Lower leg skin (tissue), 3 donors: ENCODE data around the gene GRIK3.

Experiments used
- CTCF ChIP-seq, 3 donors: fragments of 450-650 bp; IDR thresholded peaks; one replicate each; pipeline ENCODE4 v1.5.1; 2016; ENCODE audit warnings: antibody characterized with exemption in 3 of 3, mild to moderate bottlenecking in 3 of 3, moderate library complexity in 2 of 3
- POLR2A ChIP-seq, 2 donors: fragments of 450-650 bp; IDR thresholded peaks; one replicate each; pipeline ENCODE4 v1.6.1; 2016 to 2017; ENCODE audit warnings: antibody characterized with exemption in 2 of 2, mild to moderate bottlenecking in 1 of 2, moderate library complexity in 1 of 2

DNA sequence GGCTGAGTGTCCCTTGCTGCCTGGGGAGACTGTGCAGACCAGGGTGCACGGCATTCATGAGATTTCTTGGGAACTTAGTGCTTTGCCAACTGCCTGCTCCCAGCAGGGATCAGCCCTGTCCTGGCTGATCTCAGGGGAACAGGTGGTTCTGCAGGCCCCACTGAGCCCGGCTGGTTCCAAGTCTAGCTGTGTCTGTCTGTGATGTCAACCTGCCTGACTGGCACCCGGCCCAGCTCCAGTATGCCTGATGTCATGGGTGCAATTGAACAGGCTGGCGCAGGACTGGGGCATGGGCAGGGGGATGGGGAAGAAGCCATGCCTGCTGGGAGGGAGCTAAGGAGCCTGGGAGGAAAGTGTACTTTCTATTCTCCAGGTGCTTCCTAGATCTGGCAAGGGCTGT, 227.1 kb downstream of the GRIK3 start:
- no peak for TF ChIP-seq CTCF (IDR thresholded peaks at IDR 0.05)
- no peak for TF ChIP-seq POLR2A (IDR thresholded peaks at IDR 0.05)
